Stimulated activated CD8-positive, alpha-beta memory T cell treated with anti-CD3 and anti-CD28 coated beads, Interleukin-12 subunit alpha, Interleukin-12 subunit beta, amount 100 ng/mL, for 1 hour (primary cell): ENCODE results near the gene SLC29A3.
A peak's percentile ranks its signal among the peaks of the same experiment; 100 is the strongest.

ENCODE experiments used
- DNase-seq: peaks from one replicate; pipeline ENCODE4 v3.0.0-alpha.2; 2020; ENCODE audit warnings: low read depth

Gene SLC29A3

GRCh38 chr10:71370031-71370430 is 51.0 kb downstream of the SLC29A3 start:
- DNase-seq, result no peak

- DNase-seq, result no peak
Observed at GRCh38 chr10:71371750-71372166, 52.7 kb downstream of the SLC29A3 start.

- DNase-seq, result no peak
Observed at GRCh38 chr10:71372882-71373495, 53.9 kb downstream of the SLC29A3 start.

GRCh38 chr10:71374481-71375233 is 55.6 kb downstream of the SLC29A3 start:
- DNase-seq, result no peak

- no peak for DNase-seq
Observed at GRCh38 chr10:71375952-71376351, 56.9 kb downstream of the SLC29A3 start.

- DNase-seq, result no peak
Observed at GRCh38 chr10:71378336-71379117, 59.5 kb downstream of the SLC29A3 start.

GRCh38 chr10:71379118-71379766 is 60.2 kb downstream of the SLC29A3 start:
- no peak for DNase-seq

GRCh38 chr10:71380841-71381240 is 61.8 kb downstream of the SLC29A3 start:
- no peak for DNase-seq

- DNase-seq, result no peak
Observed at GRCh38 chr10:71381611-71382010, 62.6 kb downstream of the SLC29A3 start.

- no peak for DNase-seq
Observed at GRCh38 chr10:71382028-71382427, 63.0 kb downstream of the SLC29A3 start.

- no peak for DNase-seq
Observed at GRCh38 chr10:71382757-71383156, 63.7 kb downstream of the SLC29A3 start.

GRCh38 chr10:71383972-71384687 is 65.1 kb downstream of the SLC29A3 start:
- DNase-seq, result peak; percentile 60

- no peak for DNase-seq
Observed at GRCh38 chr10:71388171-71388570, 69.1 kb downstream of the SLC29A3 start.

GRCh38 chr10:71388583-71389310 is 69.7 kb downstream of the SLC29A3 start:
- DNase-seq, result no peak

- DNase-seq, result no peak
Observed at GRCh38 chr10:71389768-71390460, 70.9 kb downstream of the SLC29A3 start.

GRCh38 chr10:71390461-71390835 is 71.4 kb downstream of the SLC29A3 start:
- no peak for DNase-seq

GRCh38 chr10:71390921-71391690 is 72.0 kb downstream of the SLC29A3 start:
- DNase-seq, result no peak

- DNase-seq, result no peak
Observed at GRCh38 chr10:71391701-71392100, 72.6 kb downstream of the SLC29A3 start.

GRCh38 chr10:71392292-71392691 is 73.2 kb downstream of the SLC29A3 start:
- DNase-seq, result no peak
